HG02852 (cell line): ENCODE measurements around the gene KLRG1.

Experiments
- ATAC-seq: cut with Tn5 transposase; IDR thresholded peaks from one replicate; pipeline ENCODE4 v1.9.1; 2021; ENCODE audit warnings: mild to moderate bottlenecking, moderate library complexity; ENCODE audit not compliant: unreplicated experiment

KLRG1 gene

DNA sequence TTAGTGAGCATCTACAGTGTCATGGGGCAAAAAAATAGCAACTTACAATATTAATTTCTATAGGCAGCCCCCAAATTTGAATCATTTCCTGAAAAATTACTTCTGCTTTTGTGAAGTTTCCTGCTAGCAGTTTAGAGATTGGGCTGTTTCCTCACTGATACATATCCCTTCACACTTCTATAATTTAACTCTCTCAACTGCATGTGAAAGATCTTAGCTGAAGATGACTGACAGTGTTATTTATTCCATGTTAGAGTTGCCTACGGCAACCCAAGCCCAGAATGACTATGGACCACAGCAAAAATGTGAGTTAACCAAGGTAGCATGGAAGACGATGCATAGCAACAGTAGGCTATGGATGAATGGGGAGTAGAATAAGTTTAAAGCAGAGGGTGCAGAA is at the start of gene KLRG1:
TSS of gene KLRG1 (plus strand) at position 134 of the 400 bp plus-strand sequence. CDS start at position 224, 90 bp downstream.
- no peak for ATAC-seq

DNA sequence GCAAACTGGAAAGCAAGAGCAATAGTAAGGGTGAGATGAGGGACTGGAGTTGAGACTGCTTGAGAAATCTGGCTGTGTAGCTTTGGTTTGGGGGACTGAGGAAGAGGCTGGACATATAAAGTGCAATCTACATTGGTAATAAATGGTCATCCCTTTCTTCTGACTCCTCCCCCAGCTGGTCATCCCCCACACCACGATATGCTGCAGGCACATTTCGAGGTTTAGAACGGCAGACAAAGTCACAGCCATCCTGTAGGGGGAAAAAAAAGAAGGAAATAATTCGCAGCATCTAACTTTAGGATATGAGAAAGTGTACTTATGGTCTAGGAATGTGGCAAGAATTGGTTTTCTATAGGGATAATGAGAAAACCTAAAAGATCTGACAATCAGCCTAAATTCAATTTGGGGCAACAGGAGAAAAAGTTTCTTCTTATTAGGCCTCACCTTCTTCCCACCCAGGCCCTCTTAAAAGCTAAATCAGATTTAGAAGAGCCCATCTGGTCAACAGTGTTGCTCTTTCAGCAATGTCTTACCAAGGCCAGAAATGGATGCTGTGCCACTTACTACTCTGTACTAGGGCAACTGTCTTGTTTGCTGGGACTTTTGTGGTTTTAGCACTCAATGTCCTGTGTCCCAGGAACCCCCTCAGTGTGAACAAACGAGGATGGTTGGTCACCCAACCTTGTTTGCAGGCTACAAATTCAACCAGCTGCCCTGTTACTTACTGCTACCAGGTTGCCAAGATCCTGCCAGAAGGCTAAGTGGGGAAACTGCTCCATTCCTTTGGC is 47.5 kb upstream of the KLRG1 start:
- ATAC-seq, result no peak

DNA sequence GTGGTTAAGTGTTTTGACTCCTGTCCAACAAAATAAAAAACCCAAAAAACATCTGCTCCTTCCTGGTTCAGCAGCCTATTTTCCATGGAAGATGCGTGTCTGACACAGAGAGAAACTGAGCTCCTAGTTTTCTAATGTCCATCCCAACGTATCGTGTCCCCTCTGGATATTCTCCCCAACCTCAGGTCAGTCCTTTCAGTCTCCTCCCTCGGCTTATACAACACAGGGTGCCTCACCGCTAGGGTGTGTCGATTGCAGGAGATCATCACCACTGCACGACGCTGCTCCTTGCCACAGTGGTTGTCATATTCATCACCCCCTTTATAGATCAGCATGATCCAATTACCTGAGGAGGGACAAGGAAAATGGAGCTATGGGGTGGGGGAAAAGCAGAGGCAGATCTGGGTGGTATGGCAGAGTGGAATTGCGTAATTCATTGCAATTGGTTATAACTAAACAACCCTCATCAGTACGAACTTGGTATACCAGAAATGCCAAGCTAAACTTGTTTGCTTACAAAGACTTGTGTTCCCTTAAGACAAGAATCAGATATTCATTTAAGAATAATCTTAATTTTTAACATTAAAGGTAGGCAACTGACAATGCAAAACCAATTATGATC is 45.7 kb upstream of the KLRG1 start:
- no peak for ATAC-seq

DNA sequence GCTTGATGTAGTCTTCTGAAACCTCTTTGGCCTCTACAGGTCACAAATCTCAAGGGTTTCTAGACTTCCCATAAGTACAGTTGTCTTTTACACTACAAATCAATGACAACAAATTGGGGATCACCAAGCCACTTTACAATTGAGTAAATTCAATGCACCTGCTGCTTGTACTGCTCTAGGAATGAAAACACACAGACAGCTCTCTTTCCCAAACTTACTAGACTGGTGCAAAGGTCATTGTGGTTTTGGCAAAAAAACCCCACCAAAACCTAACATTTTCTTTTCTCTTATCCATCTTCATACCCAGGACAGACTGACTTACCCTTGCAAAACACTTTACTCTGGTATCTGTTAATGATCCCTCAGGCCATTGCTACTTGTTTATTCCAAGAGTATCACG is 42.6 kb upstream of the KLRG1 start:
- no peak for ATAC-seq

DNA sequence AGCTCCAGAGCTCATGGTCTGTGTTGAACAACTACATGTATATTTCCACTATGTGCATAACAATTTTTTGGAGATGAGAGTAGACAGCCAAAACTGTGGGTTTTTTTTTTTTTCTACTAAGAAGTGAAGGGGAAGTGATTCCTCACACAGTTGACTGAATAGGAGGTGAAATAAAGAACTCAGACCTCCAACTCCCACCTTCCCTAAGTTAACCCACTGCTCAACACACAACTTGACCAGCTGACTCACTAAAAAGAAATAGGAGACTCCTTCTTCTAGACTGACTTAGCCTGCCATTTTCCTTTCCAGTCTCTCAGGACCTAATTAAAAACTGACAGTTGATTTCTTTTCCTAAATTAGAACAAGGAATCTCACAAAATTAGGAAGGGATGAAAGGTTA is 41.6 kb upstream of the KLRG1 start:
- ATAC-seq, result no peak

DNA sequence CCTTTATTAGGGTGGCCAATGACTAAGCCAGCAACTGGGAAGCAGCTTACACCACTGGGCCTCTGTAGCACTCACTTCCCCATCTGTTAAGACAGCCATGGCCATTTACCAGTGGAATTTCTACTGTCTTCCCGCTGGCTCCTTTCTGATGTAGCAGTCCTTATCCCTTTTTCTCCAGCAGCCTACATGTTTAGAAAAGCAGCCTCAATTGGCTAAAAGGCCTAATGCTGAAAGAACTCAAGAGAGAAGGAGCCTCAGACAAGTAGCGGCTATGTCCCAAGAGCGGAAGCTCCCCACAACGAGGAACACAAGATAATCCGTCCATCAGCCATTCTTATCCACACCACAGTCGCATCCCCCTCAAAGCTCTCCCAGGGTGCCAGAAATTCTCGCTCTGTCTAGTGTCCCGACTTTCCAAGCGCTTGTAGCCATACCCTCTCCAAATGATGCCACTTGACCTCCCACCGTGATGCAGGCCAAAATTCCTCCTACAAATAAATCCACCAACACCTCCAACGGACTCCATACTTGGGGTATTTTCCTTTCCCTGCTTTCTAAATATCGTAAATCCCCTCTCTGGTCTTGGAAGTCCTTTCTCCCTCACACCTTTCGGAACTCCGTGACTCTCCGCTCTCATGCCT is 40.5 kb upstream of the KLRG1 start:
- ATAC-seq, result no peak

DNA sequence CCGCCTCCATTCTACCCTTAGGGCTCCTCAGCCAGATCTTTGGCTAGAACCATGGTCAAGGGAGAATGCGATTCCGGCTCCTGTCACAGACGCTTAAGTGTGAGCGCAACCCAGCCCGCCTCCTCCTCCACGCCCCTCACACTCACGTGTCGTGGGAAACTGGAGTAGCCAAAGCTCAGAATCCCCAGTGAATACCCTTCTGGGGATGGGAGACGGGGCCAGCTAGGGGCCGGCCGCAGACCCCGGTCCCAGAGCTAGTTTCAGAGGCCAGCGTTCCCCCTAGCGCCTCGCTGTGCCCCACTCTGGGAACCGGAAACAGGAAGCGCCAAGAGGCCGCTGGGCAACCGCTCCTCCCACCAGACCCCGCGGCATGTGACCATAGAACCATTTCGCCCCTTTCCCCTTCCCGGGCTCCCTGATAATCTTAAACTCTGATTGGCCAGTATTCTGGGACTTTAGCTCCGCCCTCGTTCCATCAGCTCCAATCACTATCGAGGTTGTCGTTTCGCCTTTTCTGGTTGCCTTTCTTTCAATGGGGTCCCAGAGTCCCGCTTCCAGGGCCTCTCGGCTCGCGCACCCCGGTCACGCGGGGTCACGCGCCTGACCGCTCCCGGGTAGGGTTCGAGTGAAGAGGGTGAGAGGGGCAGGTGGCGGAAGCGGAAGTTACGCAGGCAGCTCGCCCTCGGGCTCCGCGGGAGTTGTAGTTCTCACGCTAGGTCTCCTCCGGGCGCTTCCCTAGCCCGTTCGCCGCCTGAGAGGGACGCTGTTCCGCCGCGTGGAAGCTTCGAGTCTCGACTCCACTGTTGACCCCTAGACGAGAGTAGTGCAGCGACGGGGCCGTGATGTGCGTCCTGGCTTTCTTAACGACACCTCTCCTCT is 39.8 kb upstream of the KLRG1 start, which contains the start of gene M6PR:
TSS of gene M6PR (minus strand) at position 304 of the 879 bp plus-strand sequence. CDS start 3,241 bp downstream, outside the sequence.
- ATAC-seq, result peak; percentile 82

DNA sequence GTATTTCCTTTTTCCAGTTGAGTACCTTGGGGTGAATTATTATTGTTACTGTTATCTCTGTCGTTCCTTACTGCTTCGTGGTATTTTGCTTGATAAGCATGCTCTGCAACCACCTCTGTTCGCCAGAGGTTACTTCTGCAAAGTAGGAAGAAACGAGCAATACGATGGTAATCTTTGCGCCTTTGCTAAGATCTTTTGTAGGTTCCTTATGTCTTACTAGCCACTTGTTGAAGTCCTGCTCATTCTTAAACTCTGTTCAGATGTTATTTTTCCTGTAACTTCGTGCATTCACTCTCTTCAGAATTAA is 39.2 kb upstream of the KLRG1 start:
- ATAC-seq, result peak; percentile 10

DNA sequence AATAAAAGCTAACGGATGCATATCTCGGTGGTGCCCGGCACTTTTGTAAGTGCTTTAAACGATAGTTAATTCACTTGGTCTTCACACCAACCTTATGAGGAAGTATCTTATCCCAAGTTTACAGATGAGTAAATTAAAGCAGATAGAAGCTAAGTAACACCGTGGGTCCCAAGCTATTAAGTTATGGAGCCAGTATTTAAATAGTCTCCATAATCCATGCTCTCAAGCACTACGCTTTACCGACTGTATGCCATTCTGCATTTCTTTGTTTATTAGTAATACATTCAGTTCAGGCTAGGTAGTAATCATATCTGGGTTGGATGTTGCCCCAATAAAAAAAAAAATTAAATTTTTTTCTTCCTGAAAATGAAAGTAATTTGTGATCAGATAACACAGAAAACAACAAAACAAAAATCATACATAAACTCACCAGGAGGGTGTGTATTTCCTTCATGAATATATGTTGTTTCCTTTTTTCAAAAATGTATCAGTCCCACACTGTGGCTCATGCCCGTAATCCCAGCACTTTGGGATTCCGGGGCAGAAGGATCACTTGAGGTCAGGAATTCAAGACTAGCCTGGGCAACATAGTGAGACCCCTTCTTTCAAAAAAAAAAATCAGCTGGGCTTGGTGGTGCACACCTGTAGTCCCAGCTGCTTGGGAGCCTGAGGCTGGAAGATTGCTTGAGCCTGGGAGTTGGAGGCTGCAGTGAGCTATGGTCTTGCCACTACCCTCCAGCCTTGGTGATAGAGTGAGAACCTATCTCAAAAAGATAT is 38.5 kb upstream of the KLRG1 start:
- no peak for ATAC-seq

DNA sequence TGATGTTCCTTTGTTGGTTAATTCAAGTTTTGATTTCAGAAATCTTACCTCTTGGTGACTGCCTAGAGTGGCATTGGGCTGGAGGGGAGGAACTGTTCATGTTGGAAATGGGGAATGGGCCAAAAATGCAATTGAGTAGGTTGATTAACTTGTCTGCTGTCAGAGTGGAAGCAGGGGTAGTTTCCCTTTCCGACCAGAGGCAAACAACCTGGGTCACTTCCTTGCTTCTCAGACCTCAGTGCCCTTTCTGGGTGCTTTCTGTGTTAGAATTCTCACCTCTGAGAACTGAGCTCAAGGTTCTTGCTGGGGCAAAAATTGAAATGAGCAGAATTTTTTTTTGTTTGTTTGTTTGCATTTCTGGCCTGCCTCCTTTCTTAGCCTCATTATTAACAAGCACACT is 37.6 kb upstream of the KLRG1 start:
- no peak for ATAC-seq

DNA sequence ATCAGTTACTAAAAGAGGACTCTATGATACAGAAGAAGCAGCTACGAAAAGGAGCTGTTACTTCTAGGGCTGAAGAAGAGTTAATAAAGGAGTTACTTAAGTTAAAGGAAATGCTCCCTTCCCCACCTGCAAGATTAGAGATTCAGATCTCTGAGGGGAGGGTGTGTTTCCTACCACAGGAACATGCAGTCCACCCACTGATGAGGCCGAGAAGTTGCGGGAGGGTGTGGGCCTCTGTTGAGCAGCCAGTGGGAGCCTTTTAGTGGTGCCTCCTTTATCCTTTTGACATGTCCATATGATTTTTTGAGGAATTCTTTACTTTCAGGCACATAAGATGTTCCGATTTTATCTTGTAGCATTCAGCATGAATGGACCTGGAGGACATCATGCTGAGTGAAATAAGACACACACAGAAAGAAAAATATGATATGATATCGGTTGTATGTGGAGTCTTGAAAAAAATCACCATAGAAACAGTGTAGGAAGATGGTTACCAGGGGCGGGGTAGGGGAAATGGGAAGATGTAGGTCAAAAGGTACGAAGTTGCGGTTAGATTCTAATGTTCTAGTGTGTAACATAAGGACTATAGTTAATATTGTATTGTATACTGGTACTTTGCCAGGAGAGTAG is 35.5 kb upstream of the KLRG1 start:
- no peak for ATAC-seq

DNA sequence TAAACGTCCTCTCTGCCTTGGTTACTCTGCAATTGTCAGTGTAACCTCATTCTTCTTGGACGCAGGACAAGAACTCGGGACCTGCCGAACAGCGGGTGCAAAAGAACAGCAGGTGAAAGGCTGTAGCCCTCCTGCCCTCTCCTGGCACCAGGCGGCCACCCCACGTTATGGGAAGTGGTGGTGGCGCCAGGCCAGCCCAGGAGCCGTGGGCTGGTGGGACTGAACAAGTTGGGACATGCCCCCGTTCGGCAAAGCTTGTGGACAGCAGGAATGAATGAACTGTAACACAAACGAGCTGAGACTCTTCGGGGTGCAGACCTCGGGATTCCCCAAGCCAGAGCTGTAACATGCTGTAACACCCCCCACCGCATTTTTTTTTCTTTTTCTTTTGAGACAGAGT is 33.3 kb upstream of the KLRG1 start:
- ATAC-seq, result no peak

DNA sequence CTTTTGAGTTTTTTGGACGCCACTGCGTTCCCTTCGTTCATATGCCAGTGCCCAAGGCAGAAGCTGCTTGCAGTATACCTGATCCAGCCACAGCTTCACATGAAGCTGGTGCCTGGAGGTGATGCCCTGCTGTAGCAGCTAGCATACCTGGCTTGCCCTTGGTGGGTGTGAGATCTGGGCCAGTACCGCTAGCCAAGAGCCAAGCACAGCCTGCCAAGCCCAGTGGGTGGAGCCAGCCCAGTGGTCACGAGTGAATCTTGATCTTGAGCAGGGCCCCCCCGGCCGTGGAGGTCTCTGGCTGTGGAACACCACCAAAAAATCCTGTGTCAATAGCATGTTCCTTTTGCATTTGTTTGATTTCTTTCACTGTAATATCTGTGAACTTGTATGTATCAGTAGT is 32.6 kb upstream of the KLRG1 start:
- ATAC-seq, result no peak

DNA sequence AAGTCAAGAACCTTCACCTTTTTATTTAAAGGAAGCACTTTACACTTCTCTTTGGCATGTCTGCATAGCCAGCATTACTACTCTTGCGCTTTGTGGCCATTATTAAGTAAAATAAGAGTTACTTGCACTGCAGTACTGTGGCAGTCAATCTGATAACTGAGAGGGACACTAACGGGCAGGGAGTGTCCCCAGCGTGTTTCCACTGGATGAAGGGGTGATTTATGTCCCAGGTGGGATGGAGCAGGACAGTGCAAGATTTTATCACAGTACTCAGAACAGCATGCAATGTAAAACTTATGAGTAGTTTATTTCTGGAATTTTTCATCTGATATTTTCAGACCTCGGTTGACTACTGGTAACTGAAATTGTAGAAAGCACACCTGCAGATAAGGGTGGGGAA is 31.8 kb upstream of the KLRG1 start:
- no peak for ATAC-seq

DNA sequence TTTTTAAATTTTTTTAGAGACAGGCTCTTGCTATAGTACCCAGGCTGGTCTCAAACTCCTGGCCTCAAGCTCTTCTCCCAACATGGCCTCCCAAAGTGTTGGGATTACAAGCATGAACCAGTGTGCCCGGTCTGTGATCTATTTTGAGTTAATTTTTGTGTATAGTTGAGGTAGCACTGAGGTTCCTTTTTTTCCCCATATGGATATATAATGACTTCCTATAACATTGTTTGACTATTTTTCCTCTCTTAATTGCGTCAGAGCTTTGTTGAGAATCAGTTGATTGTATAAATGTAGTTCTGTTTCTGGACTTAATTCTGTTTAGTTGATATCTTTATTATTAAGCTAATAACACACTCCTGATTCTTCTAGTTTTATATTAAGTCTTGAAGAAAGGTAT is 31.3 kb upstream of the KLRG1 start:
- ATAC-seq, result no peak

DNA sequence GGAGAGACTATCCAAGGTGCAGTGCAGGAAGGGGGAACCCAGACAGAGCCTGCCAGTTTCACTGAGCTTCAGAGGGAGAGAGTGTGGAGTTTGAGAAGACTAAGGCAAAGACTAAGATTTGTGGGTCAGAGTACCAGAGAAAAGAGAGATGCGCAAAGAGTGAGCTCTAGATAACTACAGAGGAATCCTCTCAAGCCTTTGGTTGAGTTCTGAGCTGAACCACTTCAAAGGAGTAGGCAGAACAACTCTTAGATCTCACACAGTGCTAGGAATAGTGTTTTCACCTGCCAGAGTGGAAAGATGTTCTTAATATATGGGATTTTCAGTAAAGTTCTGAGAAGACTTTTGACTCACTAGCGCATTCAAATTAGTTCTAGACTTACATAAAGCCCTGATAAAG is 29.2 kb upstream of the KLRG1 start:
- no peak for ATAC-seq

DNA sequence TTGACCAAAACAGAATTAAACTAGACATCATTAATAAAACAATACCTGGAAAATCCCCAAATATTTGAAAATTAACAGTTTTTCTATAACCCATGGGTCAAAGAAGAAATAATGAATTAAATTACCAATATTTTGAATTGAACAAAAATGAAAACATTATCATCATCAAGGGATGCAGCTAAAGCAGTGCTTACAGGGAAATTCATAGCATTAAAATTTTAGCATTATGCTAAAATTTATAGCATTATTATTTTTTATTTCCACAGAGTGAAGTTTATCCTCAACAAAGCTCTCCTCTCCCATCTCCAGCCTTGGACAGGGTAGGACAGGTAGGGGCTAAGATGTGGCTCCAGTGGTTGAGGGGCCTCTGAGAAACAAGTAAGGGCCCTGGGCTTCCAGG is 20.6 kb upstream of the KLRG1 start:
- no peak for ATAC-seq

DNA sequence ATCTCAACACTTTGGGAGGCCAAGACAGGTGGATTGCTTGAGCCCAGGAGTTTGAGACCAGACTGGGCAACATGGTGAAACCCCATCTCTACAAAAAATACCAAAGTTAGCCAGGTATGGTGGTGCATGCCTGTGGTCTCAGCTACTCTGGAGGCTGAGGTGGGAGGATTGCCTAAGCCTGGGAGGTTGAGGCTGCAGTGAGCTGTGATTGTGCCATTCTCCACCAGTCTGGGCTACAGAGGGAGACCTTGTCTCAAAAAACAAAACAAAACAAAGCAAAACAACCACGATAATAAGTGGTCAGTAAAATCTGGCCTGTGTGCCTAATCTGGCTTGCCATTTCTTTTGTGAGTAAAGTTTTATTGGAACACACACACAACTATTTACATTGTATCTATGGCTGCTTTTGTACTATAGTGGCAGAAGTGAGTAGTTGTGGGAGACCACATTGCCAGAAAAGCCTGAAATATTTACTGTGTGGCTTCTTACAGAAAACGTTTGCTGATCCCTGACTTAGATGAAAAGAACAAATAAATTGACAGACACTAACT is 19.4 kb upstream of the KLRG1 start:
- no peak for ATAC-seq

DNA sequence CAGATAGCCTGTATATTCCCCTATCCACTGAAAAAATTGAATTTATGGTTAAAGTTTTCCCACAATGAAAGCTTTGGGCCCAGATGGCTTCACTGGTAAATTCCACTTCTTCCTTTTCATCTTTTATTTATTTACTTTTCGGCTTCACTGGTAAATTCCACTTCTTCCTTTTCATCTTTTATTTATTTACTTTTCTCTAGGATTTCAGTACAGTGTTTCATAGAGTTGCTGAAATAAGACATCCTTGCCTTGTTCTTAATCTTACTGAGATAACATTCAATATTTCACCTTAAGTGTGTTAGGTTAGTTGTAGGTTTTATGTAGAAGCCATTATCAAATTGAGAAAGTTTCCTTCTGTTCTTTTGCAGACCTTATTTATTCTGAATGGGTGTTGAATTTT is 18.9 kb upstream of the KLRG1 start:
- ATAC-seq, result no peak

DNA sequence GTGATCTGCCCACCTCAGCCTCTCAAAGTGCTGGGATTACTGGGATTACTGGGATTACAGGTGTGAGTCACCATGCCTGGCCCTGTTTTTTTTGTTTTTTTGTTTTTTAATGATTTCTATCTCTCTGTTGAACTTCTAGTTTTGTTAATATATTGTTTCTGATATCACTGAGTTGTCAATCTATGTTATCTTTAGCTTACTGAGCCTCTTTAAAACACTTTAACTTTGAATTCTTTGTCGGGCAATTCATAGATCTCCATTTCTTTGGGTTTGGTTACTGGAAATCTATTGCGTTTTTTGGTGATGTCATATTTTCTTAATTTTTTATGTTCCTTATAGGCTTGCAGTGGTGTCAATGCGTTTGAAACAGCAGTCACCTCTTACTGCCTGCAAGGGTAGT is 9.2 kb upstream of the KLRG1 start:
- ATAC-seq, result no peak
